H1 (cell line): Measurements from ENCODE around the gene AMN1.

Experiments used
- CTCF ChIP-seq, 3 experiments: IDR thresholded peaks; 1 replicate in 2 of 3; 2 replicates in 1 of 3; pipeline versions ENCODE4 v1.5.1 to v1.6.1; 2011; ENCODE audit warnings: low read length in 3 of 3, mild to moderate bottlenecking in 3 of 3, inconsistent platforms in 2 of 3, low read depth in 1 of 3, moderate library complexity in 1 of 3; ENCODE audit not compliant: insufficient read depth in 1 of 3; ENCODE audit errors: control extremely low read depth in 1 of 3
- EP300 ChIP-seq, 2 experiments: IDR thresholded peaks; 1 replicate in 1 of 2; 2 replicates in 1 of 2; pipeline ENCODE4 v1.6.1; 2011 to 2012; ENCODE audit warnings: low read depth in 2 of 2, low read length in 2 of 2, mild to moderate bottlenecking in 2 of 2, borderline replicate concordance in 1 of 2, inconsistent platforms in 1 of 2, moderate library complexity in 1 of 2
- MAX ChIP-seq: IDR thresholded peaks from 2 replicates; pipeline ENCODE4 v1.6.1; 2012; ENCODE audit warnings: inconsistent platforms
- POLR2A ChIP-seq, 2 experiments: IDR thresholded peaks; 1 replicate in 1 of 2; 2 replicates in 1 of 2; pipeline ENCODE4 v1.6.1; 2011; ENCODE audit warnings: low read depth in 2 of 2, low read length in 2 of 2, mild to moderate bottlenecking in 2 of 2; ENCODE audit errors: control extremely low read depth in 1 of 2
- POLR2AphosphoS5 ChIP-seq: IDR thresholded peaks from 2 replicates; pipeline ENCODE4 v1.6.1; 2011; ENCODE audit warnings: low read depth, low read length
- YY1 ChIP-seq: IDR thresholded peaks from 2 replicates; pipeline ENCODE4 v1.6.1; 2011; ENCODE audit warnings: low read depth, mild to moderate bottlenecking, low read length

DNA sequence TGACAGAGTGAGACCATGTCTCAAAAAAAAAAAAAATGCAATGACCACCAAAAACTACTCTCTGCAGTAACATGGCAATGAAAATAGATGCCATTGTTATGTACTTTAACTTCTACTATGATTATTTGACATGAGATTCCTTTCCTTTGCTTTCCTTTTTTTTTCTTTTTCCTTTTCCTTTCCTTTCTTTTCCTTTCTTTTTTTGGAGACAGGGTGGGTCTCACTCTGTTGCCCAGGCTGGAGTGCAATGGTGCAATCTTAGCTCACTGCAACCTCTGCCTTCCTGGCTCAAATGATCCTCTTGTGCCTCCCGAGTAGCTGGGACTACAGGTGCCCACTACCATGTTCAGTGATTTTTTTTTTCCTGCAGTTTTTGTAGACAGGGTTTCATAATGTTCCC, 94.2 kb downstream of the AMN1 start:
- TF ChIP-seq CTCF (IDR thresholded peaks at IDR 0.05; ENCODE audit: control extremely low read depth in 1 of 3, insufficient read depth in 1 of 3, low read depth in 1 of 3, low read length in 3 of 3) = no peak
- no peak for TF ChIP-seq EP300 (IDR thresholded peaks at IDR 0.05; ENCODE audit: borderline replicate concordance in 1 of 2, low read depth in 2 of 2, low read length in 2 of 2)
- no peak for TF ChIP-seq YY1
- no peak for TF ChIP-seq POLR2A (IDR thresholded peaks at IDR 0.05; ENCODE audit: control extremely low read depth in 1 of 2, low read depth in 2 of 2, low read length in 2 of 2)
- no peak for TF ChIP-seq POLR2AphosphoS5
- no peak for TF ChIP-seq MAX
